Measurements from ENCODE around the gene ZSWIM6. TPM values are rescaled to one million over a fixed set of nuclear protein-coding genes. Genes with fewer than 3 reads are reported as not detected.

Gene ZSWIM6
- polyA plus RNA-seq, 1 experiment: 11.1 TPM

DNA sequence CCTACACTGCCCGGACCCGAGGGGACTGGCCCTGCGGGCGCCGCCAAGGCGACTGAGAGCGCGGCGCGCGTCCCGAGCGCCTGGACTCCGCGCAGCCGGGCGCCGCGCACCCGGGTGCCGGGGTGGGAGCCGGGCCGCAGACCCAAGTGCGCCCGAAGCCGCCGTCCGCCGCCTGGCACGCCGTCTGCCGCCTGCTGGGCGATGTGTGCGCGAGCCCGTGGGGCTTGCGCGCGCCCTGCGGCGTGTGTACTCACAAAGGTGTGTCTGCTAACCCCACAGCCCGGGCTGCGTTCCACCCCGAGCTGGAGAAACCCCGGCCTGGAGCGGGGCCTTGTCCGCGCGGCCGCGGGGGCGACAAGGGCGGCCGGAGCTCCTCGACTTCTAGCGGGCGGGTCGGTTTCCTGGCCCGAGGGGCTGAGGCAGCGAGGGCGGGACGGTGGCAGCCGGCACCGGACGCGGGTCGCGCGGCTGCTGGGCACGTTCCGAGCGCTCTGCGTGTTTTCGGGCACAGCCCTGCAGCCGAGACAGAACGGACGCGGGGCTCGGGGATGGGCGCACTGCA, 1.1 kb upstream of the ZSWIM6 start:
- H3K4me3 ChIP-seq (ENCODE audit: low read depth, low read length): peak overlapping the region; percentile 79
- TF ChIP-seq, protein P1, sequence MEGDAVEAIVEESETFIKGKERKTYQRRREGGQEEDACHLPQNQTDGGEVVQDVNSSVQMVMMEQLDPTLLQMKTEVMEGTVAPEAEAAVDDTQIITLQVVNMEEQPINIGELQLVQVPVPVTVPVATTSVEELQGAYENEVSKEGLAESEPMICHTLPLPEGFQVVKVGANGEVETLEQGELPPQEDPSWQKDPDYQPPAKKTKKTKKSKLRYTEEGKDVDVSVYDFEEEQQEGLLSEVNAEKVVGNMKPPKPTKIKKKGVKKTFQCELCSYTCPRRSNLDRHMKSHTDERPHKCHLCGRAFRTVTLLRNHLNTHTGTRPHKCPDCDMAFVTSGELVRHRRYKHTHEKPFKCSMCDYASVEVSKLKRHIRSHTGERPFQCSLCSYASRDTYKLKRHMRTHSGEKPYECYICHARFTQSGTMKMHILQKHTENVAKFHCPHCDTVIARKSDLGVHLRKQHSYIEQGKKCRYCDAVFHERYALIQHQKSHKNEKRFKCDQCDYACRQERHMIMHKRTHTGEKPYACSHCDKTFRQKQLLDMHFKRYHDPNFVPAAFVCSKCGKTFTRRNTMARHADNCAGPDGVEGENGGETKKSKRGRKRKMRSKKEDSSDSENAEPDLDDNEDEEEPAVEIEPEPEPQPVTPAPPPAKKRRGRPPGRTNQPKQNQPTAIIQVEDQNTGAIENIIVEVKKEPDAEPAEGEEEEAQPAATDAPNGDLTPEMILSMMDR (IDR thresholded peaks at IDR 0.05; ENCODE audit: insufficient read depth, low read depth, low read length): peak; percentile 48
- ChIA-PET POLR2A (interaction anchor here (0.6 to 0.8 kb wide), 3 partner anchors 30 to 328 kb away, joined by 3 to 7 read pairs (median 3); no protein-coding TSS in a partner anchor), CTCF (interaction anchor here (0.5 to 2.3 kb wide), 12 partner anchors 10 to 276 kb away, joined by 3 to 6 read pairs (median 3); no protein-coding TSS in a partner anchor)
- no peaks in the 10 kb centered on the region for H3K27me3 ChIP-seq (ENCODE audit: control insufficient read depth, insufficient read depth, low read length)
- H3K36me3 ChIP-seq (ENCODE audit: control insufficient read depth, insufficient read depth, low read length): no peaks in the 10 kb centered on the region
- no peak for DNase-seq (ENCODE audit: low read depth)

DNA sequence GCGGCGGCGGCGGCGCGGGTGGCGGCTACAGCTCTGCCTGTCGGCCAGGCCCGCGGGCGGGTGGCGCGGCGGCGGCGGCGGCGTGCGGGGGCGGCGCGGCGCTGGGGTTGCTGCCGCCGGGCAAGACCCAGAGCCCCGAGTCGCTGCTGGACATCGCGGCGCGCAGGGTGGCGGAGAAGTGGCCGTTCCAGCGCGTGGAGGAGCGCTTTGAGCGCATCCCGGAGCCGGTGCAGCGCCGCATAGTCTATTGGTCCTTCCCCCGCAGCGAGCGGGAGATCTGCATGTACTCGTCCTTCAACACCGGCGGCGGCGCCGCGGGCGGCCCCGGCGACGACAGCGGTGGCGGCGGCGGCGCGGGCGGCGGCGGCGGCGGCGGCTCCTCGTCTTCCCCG, 296 bp downstream of the ZSWIM6 start:
- no peak for DNase-seq (ENCODE audit: low read depth)
- Histone ChIP-seq H3K36me3 (ENCODE audit: control insufficient read depth, insufficient read depth, low read length) (no peaks in the 10 kb centered on the region; the same call in 1 of the 2 replicates), H3K4me3 (ENCODE audit: low read depth, low read length) (peak overlapping the region; percentile 79), H3K27me3 (ENCODE audit: control insufficient read depth, insufficient read depth, low read length) (no peaks in the 10 kb centered on the region)
- CTCF ChIA-PET: interaction anchor here (0.6 kb wide), 1 partner anchor 136 kb away, joined by 5 read pairs; no protein-coding TSS in a partner anchor
- POLR2A ChIA-PET: interaction anchor here (0.6 to 0.8 kb wide), 2 partner anchors 29 to 288 kb away, joined by 3 to 4 read pairs; no protein-coding TSS in a partner anchor
- TF ChIP-seq, protein P1 (IDR thresholded peaks at IDR 0.05; ENCODE audit: insufficient read depth, low read depth, low read length): no peak

DNA sequence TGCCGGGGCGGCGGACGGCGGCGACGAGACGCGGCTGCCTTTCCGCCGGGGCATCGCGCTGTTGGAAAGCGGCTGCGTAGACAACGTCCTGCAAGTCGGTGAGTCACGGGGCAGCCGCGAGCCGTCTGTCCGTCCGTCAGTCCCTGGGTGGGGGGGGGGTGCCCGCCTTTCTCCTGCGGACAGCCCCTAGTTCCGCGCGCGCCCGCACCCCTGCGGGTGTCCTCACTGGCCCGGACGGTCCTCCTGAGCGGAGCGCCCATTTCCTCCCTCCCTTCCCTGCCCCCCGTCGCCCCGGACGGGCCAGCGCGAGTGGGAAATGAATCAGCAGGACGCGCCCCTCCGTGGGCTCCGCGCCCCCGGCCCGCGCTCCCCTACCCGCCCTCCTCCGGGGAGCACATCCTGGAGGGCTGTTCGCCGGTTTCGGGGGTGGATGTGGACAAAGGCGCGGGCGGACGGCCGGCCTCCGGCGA, 828 bp downstream of the ZSWIM6 start:
- TF ChIP-seq, protein P1 (IDR thresholded peaks at IDR 0.05; ENCODE audit: insufficient read depth, low read depth, low read length): no peak
- DNase-seq (ENCODE audit: low read depth): no peak
- ChIA-PET CTCF (interaction anchor here (0.6 to 1.2 kb wide), 2 partner anchors 277 to 326 kb away, joined by 3 read pairs; no protein-coding TSS in a partner anchor), POLR2A (no interaction called here)
- H3K36me3 ChIP-seq (ENCODE audit: control insufficient read depth, insufficient read depth, low read length): no peaks in the 10 kb centered on the region; the same call in 1 of the 2 replicates
- H3K27me3 ChIP-seq (ENCODE audit: control insufficient read depth, insufficient read depth, low read length): no peaks in the 10 kb centered on the region
- H3K4me3 ChIP-seq (ENCODE audit: low read depth, low read length): peak overlapping the region; percentile 79

DNA sequence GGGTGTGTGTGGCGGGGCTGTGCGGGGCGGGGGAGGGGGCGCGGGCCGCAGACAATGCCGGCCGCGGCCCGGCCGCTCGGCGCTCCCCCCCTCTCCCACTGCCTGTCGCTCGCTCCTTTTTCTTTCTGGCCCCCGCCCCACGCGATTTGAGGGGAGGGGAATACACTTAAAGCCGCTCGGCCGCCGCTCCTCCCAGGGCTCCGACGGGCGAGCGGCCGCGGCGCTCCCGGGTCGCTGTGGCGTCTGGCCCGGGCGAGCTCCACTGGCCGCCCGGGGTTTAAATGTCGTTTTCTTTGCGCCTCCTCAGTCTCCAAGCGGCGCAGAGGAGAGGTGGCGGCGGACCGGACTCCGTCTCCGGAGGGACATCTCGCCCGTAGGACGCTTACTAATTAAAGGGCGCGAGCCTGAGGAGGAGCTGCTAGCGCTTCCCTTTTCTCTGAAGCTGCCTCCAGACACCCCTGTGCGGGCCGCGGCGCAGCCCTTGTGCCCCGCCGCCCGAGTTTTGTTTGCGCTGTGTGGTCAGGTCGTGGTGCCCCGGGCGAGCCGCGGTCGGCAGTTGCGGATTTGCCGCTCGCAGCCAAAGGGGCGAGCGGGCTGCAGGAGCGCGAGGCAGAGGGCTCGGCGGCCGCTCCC, 1.4 kb downstream of the ZSWIM6 start:
- CTCF ChIA-PET: interaction anchor here (0.5 to 1.2 kb wide), 4 partner anchors 22 to 325 kb away, joined by 3 read pairs; no protein-coding TSS in a partner anchor
- no peaks in the 10 kb centered on the region; the same call in 1 of the 2 replicates for H3K36me3 ChIP-seq (ENCODE audit: control insufficient read depth, insufficient read depth, low read length)
- no peak for DNase-seq (ENCODE audit: low read depth)
- POLR2A ChIA-PET: interaction anchor here (0.5 kb wide), 1 partner anchor 222 kb away, joined by 4 read pairs; no protein-coding TSS in a partner anchor
- H3K27me3 ChIP-seq (ENCODE audit: control insufficient read depth, insufficient read depth, low read length): no peaks in the 10 kb centered on the region
- peak overlapping the region; percentile 79 for H3K4me3 ChIP-seq (ENCODE audit: low read depth, low read length)
- TF ChIP-seq, protein P1 (IDR thresholded peaks at IDR 0.05; ENCODE audit: insufficient read depth, low read depth, low read length): no peak

Data from BJ (cell line).